LNCAP (cell line): ENCODE results near the gene KNDC1.

ENCODE experiments used
- CTCF ChIP-seq: fragments of 450-650 bp; IDR thresholded peaks from 2 replicates; pipeline ENCODE4 v1.5.1; 2017; ENCODE audit warnings: mild to moderate bottlenecking

The KNDC1 gene

GRCh38 chr10:133211141-133211830 is 51.3 kb downstream of the KNDC1 start:
- no peak for TF ChIP-seq CTCF

- no peak for TF ChIP-seq CTCF
Observed at GRCh38 chr10:133211959-133212852, 52.2 kb downstream of the KNDC1 start.

- TF ChIP-seq CTCF, result no peak
Observed at GRCh38 chr10:133212853-133213494, 53.0 kb downstream of the KNDC1 start.

GRCh38 chr10:133213641-133214467 is 53.8 kb downstream of the KNDC1 start:
- no peak for TF ChIP-seq CTCF

- TF ChIP-seq CTCF, result no peak
Observed at GRCh38 chr10:133214468-133215410, 54.7 kb downstream of the KNDC1 start.

- TF ChIP-seq CTCF, result no peak
Observed at GRCh38 chr10:133215586-133215985, 55.6 kb downstream of the KNDC1 start.
